ENCODE measurements around the gene PSMA5.

- no peak for TF ChIP-seq CTCF (conservative IDR thresholded peaks at IDR 0.05 in 1 of 2, IDR thresholded peaks at IDR 0.05 in 1 of 2; ENCODE audit: extremely low read depth in 1 of 2, insufficient read depth in 1 of 2, low read depth in 1 of 2, low read length in 2 of 2)
- no peak for TF ChIP-seq EZH2 (IDR thresholded peaks at IDR 0.05; ENCODE audit: borderline replicate concordance, low read length)
These were observed 39.8 kb upstream of the PSMA5 start for GRCh38 chr1:109466125-109466451.
